GM19035 (cell line): ENCODE measurements around the gene ERCC6.

Source experiments
- ATAC-seq: cut with Tn5 transposase; IDR thresholded peaks from one replicate; pipeline ENCODE4 v1.9.1; 2021; ENCODE audit not compliant: unreplicated experiment

ERCC6 gene

GRCh38 chr10:49538381-49539319, at the start of gene ERCC6:
TSS of gene ERCC6 (minus strand) at chr10:49539121.
- peak; percentile 81 for ATAC-seq

GRCh38 chr10:49587981-49588380, 49.1 kb upstream of the ERCC6 start:
- no peak for ATAC-seq

GRCh38 chr10:49585387-49585786, 46.5 kb upstream of the ERCC6 start:
- no peak for ATAC-seq

GRCh38 chr10:49579621-49580020, 40.7 kb upstream of the ERCC6 start:
- ATAC-seq, result no peak

- no peak for ATAC-seq
These were observed 39.5 kb upstream of the ERCC6 start for GRCh38 chr10:49578392-49578791.

- ATAC-seq, result no peak
These were observed 38.4 kb upstream of the ERCC6 start for GRCh38 chr10:49577182-49577925.

GRCh38 chr10:49575489-49576072, 36.7 kb upstream of the ERCC6 start:
- no peak for ATAC-seq

- no peak for ATAC-seq
These were observed 33.7 kb upstream of the ERCC6 start for GRCh38 chr10:49572594-49573114.

GRCh38 chr10:49571388-49571787, 32.5 kb upstream of the ERCC6 start:
- no peak for ATAC-seq

GRCh38 chr10:49569031-49569631, 30.2 kb upstream of the ERCC6 start:
- no peak for ATAC-seq

- peak; percentile 59 for ATAC-seq
These were observed 29.3 kb upstream of the ERCC6 start for GRCh38 chr10:49568235-49568634.

GRCh38 chr10:49567810-49568209, 28.9 kb upstream of the ERCC6 start:
- ATAC-seq, result no peak

GRCh38 chr10:49564461-49565009, 25.6 kb upstream of the ERCC6 start:
- ATAC-seq, result no peak

GRCh38 chr10:49562893-49563292, 24.0 kb upstream of the ERCC6 start:
- no peak for ATAC-seq

GRCh38 chr10:49560526-49560925, 21.6 kb upstream of the ERCC6 start:
- ATAC-seq, result no peak

- no peak for ATAC-seq
These were observed 20.6 kb upstream of the ERCC6 start for GRCh38 chr10:49559476-49559875.

GRCh38 chr10:49558190-49558589, 19.3 kb upstream of the ERCC6 start:
- ATAC-seq, result no peak

- no peak for ATAC-seq
These were observed 18.8 kb upstream of the ERCC6 start for GRCh38 chr10:49557681-49558080.

- no peak for ATAC-seq
These were observed 17.8 kb upstream of the ERCC6 start for GRCh38 chr10:49556723-49557122.

- no peak for ATAC-seq
These were observed 13.4 kb upstream of the ERCC6 start for GRCh38 chr10:49552277-49552676.

- ATAC-seq, result no peak
These were observed 11.6 kb upstream of the ERCC6 start for GRCh38 chr10:49550563-49550962.
